ENCODE results near the gene MAN2B2. TPM values are rescaled to one million over a fixed set of nuclear protein-coding genes. Genes with fewer than 3 reads are reported as not detected.

Gene MAN2B2
- total RNA-seq, 1 experiment from 2014 or later: 5.9 TPM

DNA sequence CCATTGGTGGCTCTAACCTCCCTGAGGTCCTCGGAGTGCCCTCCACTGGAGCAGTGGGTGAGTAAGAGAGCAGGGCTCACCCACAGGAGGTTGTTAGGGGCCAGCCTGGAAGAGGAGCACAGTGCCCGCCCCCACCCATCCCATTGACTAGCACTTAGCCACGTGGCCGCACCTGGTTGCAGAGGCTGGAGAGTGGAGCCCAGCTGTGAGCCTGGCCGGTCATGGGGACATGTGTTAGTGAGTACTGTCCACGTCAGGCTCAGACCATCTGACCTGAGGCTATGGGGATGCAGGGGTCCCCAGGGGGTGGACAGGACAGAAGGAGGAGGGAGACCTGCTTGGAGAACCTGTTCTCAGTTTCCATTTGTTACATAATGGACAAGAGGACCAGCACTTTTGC is 1.4 kb upstream of the MAN2B2 start:
- Histone ChIP-seq H3K18ac (ENCODE audit: insufficient read length, low read depth, low read length) (no peak overlapping the region), H3K56ac (ENCODE audit: insufficient read length, low read depth, low read length) (no peak overlapping the region), H3K23ac (ENCODE audit: insufficient read length, low read depth, low read length) (no peak overlapping the region), H3K4ac (ENCODE audit: low read depth, low read length) (no peak overlapping the region), H4K8ac (replicated peaks; ENCODE audit: insufficient read length, low read depth, low read length) (no peak overlapping the region), H3K9ac (ENCODE audit: extremely low read depth, insufficient read length, low read length) (no peak overlapping the region), H3K23me2 (ENCODE audit: insufficient read length, low read depth, low read length, poor library complexity, severe bottlenecking) (peaks cover 8% of the 10 kb centered on the region), H4K91ac (ENCODE audit: insufficient read length, low read depth, low read length) (no peak overlapping the region), H2BK12ac (ENCODE audit: insufficient read length, low read depth, low read length) (no peak overlapping the region), H2AFZ (ENCODE audit: low read length) (no peak overlapping the region), H3T11ph (ENCODE audit: low read length) (no peak overlapping the region), H2BK120ac (ENCODE audit: low read depth, low read length, poor library complexity, severe bottlenecking) (no peak overlapping the region), H3K79me2 (ENCODE audit: insufficient read depth, low read length) (no peaks in the 10 kb centered on the region), H3K9me3 (ENCODE audit: control insufficient read depth, low read depth, low read length) (no peaks in the 10 kb centered on the region), H3K79me1 (ENCODE audit: insufficient read depth, low read depth, low read length, poor library complexity, severe bottlenecking) (no peaks in the 10 kb centered on the region), H2BK5ac (ENCODE audit: insufficient read length, low read length) (no peak overlapping the region), H2BK15ac (ENCODE audit: low read depth, low read length) (no peak overlapping the region), H3K27ac (ENCODE audit: insufficient read length, low read depth, low read length) (no peak overlapping the region), H3K27me3 (ENCODE audit: insufficient read depth, low read length) (peaks cover 5% of the 10 kb centered on the region; the same call in 1 of the 2 replicates), H3K4me1 (ENCODE audit: insufficient read depth, low read length) (no peaks in the 10 kb centered on the region; the same call in 1 of the 2 replicates), H3K14ac (ENCODE audit: insufficient read depth, low read length) (no peak overlapping the region), H4K5ac (ENCODE audit: insufficient read length, low read depth, low read length) (no peak overlapping the region), H4K20me1 (ENCODE audit: control insufficient read depth, insufficient read depth, insufficient read length) (no peaks in the 10 kb centered on the region), H3K4me2 (ENCODE audit: insufficient read depth, insufficient read length, low read length) (no peak overlapping the region), H2AK5ac (ENCODE audit: insufficient read length, low read length) (no peak overlapping the region), H2BK20ac (ENCODE audit: low read depth, low read length, poor library complexity, severe bottlenecking) (no peak overlapping the region)
- Mint-ChIP-seq H3K9me3 (no peaks in the 10 kb centered on the region; a peak in 1 of 5 replicates), H3K36me3 (ENCODE audit: insufficient read depth in 1 of 3, low read depth in 3 of 3) (peaks cover 0 to 2% (median under 1%) of the 10 kb centered on the region in 3 experiments; a peak in 4 of 7 replicates), H3K27ac (no peak overlapping the region), H3K4me3 (no peak overlapping the region), H3K27me3 (ENCODE audit: low read depth) (peaks cover 55% of the 10 kb centered on the region), H3K4me1 (peaks cover 7 to 8% of the 10 kb centered on the region in 2 experiments)
- DNase-seq: no peak
- no peak for TF ChIP-seq CTCF (conservative IDR thresholded peaks at IDR 0.05)
- no CpG with 5 or more reads among the region's 6 CpGs for WGBS (ENCODE audit: extremely low coverage, insufficient read length, low lambda C conversion rate)

Data from H9 (cell line).